GM12878 (cell line): ENCODE data around the gene B3GNT2. TPM values are rescaled to one million over a fixed set of nuclear protein-coding genes. Genes with fewer than 3 reads are reported as not detected.

ENCODE experiments used
- ATAC-seq: fragments of 200-7000 bp; cut with Tn5 transposase; 3 replicates; pipeline ENCODE4 v1.9.1; 2020; ENCODE audit warnings: mild to moderate bottlenecking, moderate library complexity
- BruUV-seq: library from RNA; stranded (reverse); fragments of 400-500 nt; replicated peaks from 2 replicates; lab custom pipeline; 2021; lab: Mats Ljungman, UMichigan
- CTCF ChIA-PET: fragments of 300-600 bp; sonication (Branson Sonifier 250); formaldehyde crosslinking; extraction: SDS; loops from one replicate; lab custom pipeline; 2021; ENCODE audit warnings: inconsistent platforms; lab: Yijun Ruan, JAX
- POLR2A ChIA-PET: fragments of 350-600 bp; formaldehyde crosslinking; extraction: SDS; loops from one replicate; lab custom pipeline; 2021; ENCODE audit warnings: inconsistent platforms; lab: Charles Lee
- RAD21 ChIA-PET: fragments of 300-600 bp; sonication (Branson Sonifier 250); formaldehyde crosslinking; loops from one replicate; lab custom pipeline; 2023; ENCODE audit warnings: antibody characterized with exemption; ENCODE audit not compliant: unreplicated experiment; lab: Charles Lee
- SMC1A ChIA-PET: fragments of 300-600 bp; sonication (Branson Sonifier 250); formaldehyde crosslinking; loops from one replicate; lab custom pipeline; 2023; ENCODE audit not compliant: unreplicated experiment, uncharacterized antibody; lab: Charles Lee
- DNase-seq: peaks from one replicate; pipeline ENCODE4 v3.0.0-alpha.2; 2011; ENCODE audit warnings: low read depth, low spot score
- FAIRE-seq: peaks from 3 replicates; lab custom pipeline; 2011; peaks lifted over from hg19 to GRCh38; lab: Jason Lieb, UNC
- H2AFZ ChIP-seq: 2 replicates; pipeline ENCODE4 v1.6.0; 2011; ENCODE audit warnings: low read depth, low read length, control low read depth; ENCODE audit not compliant: control insufficient read depth
- H3K27ac ChIP-seq: 2 replicates; pipeline ENCODE4 v1.5.1; 2011; ENCODE audit warnings: control low read depth; ENCODE audit not compliant: control insufficient read depth, insufficient read depth
- H3K27me3 ChIP-seq, 2 experiments: replicated peaks in 1 of 2; 2 replicates each; pipeline versions ENCODE4 v1.6.0 to v1.6.1; 2011; ENCODE audit warnings: low read length in 1 of 2; ENCODE audit not compliant: control insufficient read depth in 2 of 2, insufficient read depth in 2 of 2
- H3K36me3 ChIP-seq, 2 experiments: 2 replicates each; pipeline ENCODE4 v1.5.1; 2011; ENCODE audit warnings: low read length in 1 of 2; ENCODE audit not compliant: control insufficient read depth in 2 of 2, insufficient read depth in 2 of 2
- H3K4me1 ChIP-seq: 2 replicates; pipeline ENCODE4 v1.6.1; 2011; ENCODE audit warnings: mild to moderate bottlenecking, low read length, moderate library complexity, mixed read lengths; ENCODE audit not compliant: control insufficient read depth, insufficient read depth
- H3K4me2 ChIP-seq: 2 replicates; pipeline ENCODE4 v1.6.0; 2011; ENCODE audit warnings: control low read depth; ENCODE audit not compliant: control insufficient read depth, insufficient read depth
- H3K4me3 ChIP-seq: fragments of 200-600 bp; sonication (generic); 2 replicates; pipeline ENCODE4 v1.5.1; 2016
- H3K79me2 ChIP-seq: 2 replicates; pipeline ENCODE4 v1.6.0; 2011; ENCODE audit warnings: low read length; ENCODE audit not compliant: control insufficient read depth, insufficient read depth
- H3K9ac ChIP-seq: 2 replicates; pipeline ENCODE4 v1.8.0; 2011; ENCODE audit warnings: low read length, control low read depth, mixed read lengths; ENCODE audit not compliant: control insufficient read depth, insufficient read depth
- H3K9me3 ChIP-seq: replicated peaks from 3 replicates; pipeline ENCODE4 v1.5.1; 2011; ENCODE audit warnings: mild to moderate bottlenecking, low read length; ENCODE audit not compliant: control insufficient read depth, insufficient read depth
- H4K20me1 ChIP-seq: 2 replicates; pipeline ENCODE4 v1.6.0; 2011; ENCODE audit not compliant: control insufficient read depth, insufficient read depth
- CUX1 ChIP-seq: IDR thresholded peaks from 2 replicates; pipeline ENCODE4 v1.6.1; 2012; ENCODE audit warnings: improper control_type of control experiment, low read depth, low read length; ENCODE audit not compliant: insufficient replicate concordance
- E2F8 ChIP-seq: fragments of 450-650 bp; IDR thresholded peaks from 2 replicates; pipeline ENCODE4 v1.6.1; 2018; ENCODE audit warnings: mild to moderate bottlenecking, low read depth, moderate library complexity; ENCODE audit not compliant: partially characterized antibody
- ETV6 ChIP-seq, 2 experiments: fragments of 450-650 bp in 1 of 2; IDR thresholded peaks in 1 of 2; conservative IDR thresholded peaks in 1 of 2; 2 replicates each; pipeline ENCODE4 v1.6.1; 2014; ENCODE audit warnings: antibody characterized with exemption in 1 of 2, borderline replicate concordance in 1 of 2, low read depth in 1 of 2, mild to moderate bottlenecking in 1 of 2, moderate library complexity in 1 of 2
- LARP7 ChIP-seq: fragments of 450-650 bp; IDR thresholded peaks from 2 replicates; pipeline ENCODE4 v1.6.1; 2017; ENCODE audit warnings: mild to moderate bottlenecking
- NFXL1 ChIP-seq: fragments of 450-650 bp; IDR thresholded peaks from 2 replicates; pipeline ENCODE4 v1.6.1; 2017; ENCODE audit warnings: antibody characterized with exemption, mild to moderate bottlenecking, borderline replicate concordance
- PAX8 ChIP-seq: fragments of 450-650 bp; IDR thresholded peaks from 2 replicates; pipeline ENCODE4 v1.6.1; 2017; ENCODE audit warnings: mild to moderate bottlenecking, moderate library complexity
- PKNOX1 ChIP-seq: fragments of 450-650 bp; IDR thresholded peaks from 2 replicates; pipeline ENCODE4 v1.6.1; 2016; ENCODE audit warnings: mild to moderate bottlenecking
- POLR2A ChIP-seq: IDR thresholded peaks from 2 replicates; pipeline ENCODE4 v1.6.1; 2011; ENCODE audit warnings: low read depth, mild to moderate bottlenecking, low read length
- POLR2AphosphoS2 ChIP-seq: IDR thresholded peaks from 2 replicates; pipeline ENCODE4 v1.6.1; 2011; ENCODE audit warnings: low read depth, mild to moderate bottlenecking, low read length, improper control_type of control experiment, moderate library complexity
- POLR2AphosphoS5 ChIP-seq: IDR thresholded peaks from 2 replicates; pipeline ENCODE4 v1.6.1; 2011; ENCODE audit warnings: mild to moderate bottlenecking, low read length, inconsistent platforms
- STAT3 ChIP-seq: IDR thresholded peaks from 2 replicates; pipeline ENCODE4 v1.6.1; 2011; ENCODE audit warnings: low read depth, low read length, improper control_type of control experiment
- WGBS: methylation state at CpG from one replicate; pipeline ENCODE4 v1.1.6; 2016; ENCODE audit warnings: low lambda C conversion rate; ENCODE audit not compliant: insufficient replicate concordance, insufficient coverage; ENCODE audit errors: missing lambda C conversion rate; 5-methylcytosine and 5-hydroxymethylcytosine counted together
- in situ Hi-C: fragments of 300-500 bp; cut with MboI; formaldehyde crosslinking; loops from 9 replicates; pipeline ENCODE4 v1.14.3; 2018; ENCODE audit warnings: mixed read lengths
- intact Hi-C: fragments of 100-400 bp; cut with micrococcal nuclease; formaldehyde crosslinking; loops from one replicate; pipeline ENCODE4 v1.14.2; 2022; ENCODE audit not compliant: unreplicated experiment
- polyA plus RNA-seq, 11 experiments: library from polyadenylated mRNA; depleted of rRNA in 4 of 11; unstranded in 6 of 11; stranded (reverse) in 5 of 11; fragments of >200 nt; fragmentation: Nextera tagmentation in 4 of 11; fragmentation: Illumina TruSeq in 1 of 11; extraction: Ambion mirVana in 4 of 11; extraction: Trizol in 1 of 11; gene quantifications; 1 replicate in 1 of 11; 2 replicates in 10 of 11; pipeline versions ENCODE4 v1.2.1 to v1.2.3, GENCODE V29; 2011 to 2016; ENCODE audit warnings: inconsistent platforms in 2 of 11, missing spikeins in 2 of 11, low read depth in 1 of 11
- total RNA-seq, 4 experiments: library from RNA; depleted of rRNA in 3 of 4; stranded (reverse); fragments of >200 nt in 3 of 4; fragmentation: Illumina TruSeq in 1 of 4; extraction: Trizol in 1 of 4; gene quantifications; 2 replicates each; pipeline versions ENCODE4 v1.2.1 to v1.2.3, GENCODE V29; 2013 to 2021

Gene B3GNT2
- total and polyA plus RNA-seq, 10 of the 15 experiments (the other 5 are each of a cell fraction or from before 2014, with no cell fraction given) = 19.7 to 103 (median 76.3) TPM

GRCh38 chr2:62227386-62228075 lies 31.6 kb downstream of the B3GNT2 start:
- Histone ChIP-seq H3K36me3 (peaks cover 23 to 33% of the 10 kb centered on the region in 2 experiments), H3K27ac (no peak overlapping the region), H3K79me2 (peaks cover 55% of the 10 kb centered on the region), H3K4me1 (no peaks in the 10 kb centered on the region), H3K4me2 (no peak overlapping the region), H3K9ac (no peak overlapping the region), H3K27me3 (no peaks in the 10 kb centered on the region), H2AFZ (no peak overlapping the region), H3K4me3 (no peak overlapping the region), H4K20me1 (peaks cover 7% of the 10 kb centered on the region; the same call in 1 of the 2 replicates), H3K9me3 (no peaks in the 10 kb centered on the region)
- ATAC-seq (peak; percentile 6; the same call in 2 of the 3 replicates), DNase-seq (no peak), FAIRE-seq (no peak)
- CTCF ChIA-PET = interaction anchor here (0.6 to 0.9 kb wide), 2 partner anchors 73 to 82 kb away, joined by 3 read pairs; no protein-coding TSS in a partner anchor
- POLR2A ChIA-PET = interaction anchor here (0.6 to 0.9 kb wide), 4 partner anchors 9 to 238 kb away, joined by 3 read pairs; no protein-coding TSS in a partner anchor
- 92% methylated on average over 6 of the region's 6 CpGs for WGBS
- in situ Hi-C loops (no loop called here), intact Hi-C loops (loop anchor here (5.0 kb wide), 1 partner anchor 235 kb away; no protein-coding TSS in a partner anchor)
- SMC1A ChIA-PET = interaction anchor here (0.6 to 1.4 kb wide), 10 partner anchors 9 to 232 kb away, joined by 3 to 5 read pairs (median 3); no protein-coding TSS in a partner anchor
- no TSS peak for BruUV-seq
- TF ChIP-seq LARP7 = no peak
- no peak for TF ChIP-seq CUX1
- TF ChIP-seq NFXL1 = no peak
- no peak for TF ChIP-seq STAT3
- no peak for TF ChIP-seq PAX8
- TF ChIP-seq E2F8 = peak; percentile 0
- no peak for TF ChIP-seq PKNOX1
- TF ChIP-seq POLR2A = peak; percentile 69
- peak; percentile 54; the same call in 1 of the 2 replicates for TF ChIP-seq POLR2AphosphoS2
- peak; percentile 6; the same call in 1 of the 2 replicates for TF ChIP-seq POLR2AphosphoS5
- TF ChIP-seq ETV6 (conservative IDR thresholded peaks at IDR 0.05 in 1 of 2, IDR thresholded peaks at IDR 0.05 in 1 of 2; ENCODE audit: borderline replicate concordance in 1 of 2, low read depth in 1 of 2) = no peak
- RAD21 ChIA-PET = interaction anchor here (0.7 to 1.1 kb wide), 2 partner anchors 51 to 166 kb away, joined by 3 read pairs; no protein-coding TSS in a partner anchor
